Gastroesophageal sphincter (tissue), 4 donors: ENCODE results near the gene MED19. TPM values are rescaled to one million over a fixed set of nuclear protein-coding genes. Genes with fewer than 3 reads are reported as not detected.
A peak's percentile ranks its signal among the peaks of the same experiment; 100 is the strongest.

ENCODE experiments used
- ATAC-seq: fragments of 150-250 bp; one replicate; pipeline ENCODE4 v1.9.1; 2016; ENCODE audit warnings: mild to moderate bottlenecking, moderate library complexity
- H3K27ac ChIP-seq, 4 donors: fragments of 200-600 bp; sonication (generic) in 3 of 4; 1 replicate in 3 of 4; 2 replicates in 1 of 4; pipeline ENCODE4 v1.5.1; 2016 to 2019
- H3K27me3 ChIP-seq: fragments of 200-600 bp; sonication (generic); one replicate; pipeline ENCODE4 v1.5.1; 2019
- H3K36me3 ChIP-seq, 2 donors: fragments of 200-600 bp; sonication (generic); one replicate each; pipeline ENCODE4 v1.5.1; 2019; ENCODE audit warnings: control low read depth in 1 of 2
- H3K4me1 ChIP-seq, 3 donors: fragments of 200-600 bp; sonication (generic); 1 replicate in 2 of 3; 2 replicates in 1 of 3; pipeline ENCODE4 v1.5.1; 2016 to 2019; ENCODE audit warnings: control low read depth in 2 of 3
- H3K4me3 ChIP-seq, 2 donors: fragments of 200-600 bp; sonication (generic); one replicate each; pipeline ENCODE4 v1.5.1; 2019; ENCODE audit warnings: mild to moderate bottlenecking in 1 of 2, moderate library complexity in 1 of 2
- H3K9me3 ChIP-seq, 3 donors: fragments of 200-600 bp; sonication (generic); one replicate each; pipeline ENCODE4 v1.5.1; 2017 to 2019; ENCODE audit warnings: control low read depth in 2 of 3
- EP300 ChIP-seq: sonication (generic); formaldehyde crosslinking; IDR thresholded peaks from one replicate; pipeline ENCODE4 v1.6.1; 2017; ENCODE audit warnings: antibody characterized with exemption, mild to moderate bottlenecking
- POLR2A ChIP-seq, 2 donors: fragments of 450-650 bp; IDR thresholded peaks; one replicate each; pipeline ENCODE4 v1.6.1; 2017; ENCODE audit warnings: antibody characterized with exemption in 2 of 2, mild to moderate bottlenecking in 2 of 2, moderate library complexity in 1 of 2
- POLR2AphosphoS5 ChIP-seq: sonication (generic); formaldehyde crosslinking; IDR thresholded peaks from one replicate; pipeline ENCODE4 v1.6.1; 2017; ENCODE audit warnings: antibody characterized with exemption
- WGBS, 2 donors: methylation state at CpG; one replicate each; pipeline ENCODE4 v1.1.5; 2018; ENCODE audit warnings: low coverage in 1 of 2; 5-methylcytosine and 5-hydroxymethylcytosine counted together
- total RNA-seq, 4 donors: library from RNA; depleted of rRNA; stranded (reverse); fragments of >200 nt; gene quantifications; one replicate each; pipeline ENCODE4 v1.1.0, GENCODE V29; 2016
- TF ChIP-seq, protein P1 (sequence below), 4 experiments: fragments of 200-600 bp in 2 of 4; fragments of 450-650 bp in 2 of 4; sonication (generic) in 1 of 4; IDR thresholded peaks; one replicate each; pipeline ENCODE4 v1.5.1; 2017 to 2019; ENCODE audit warnings: antibody characterized with exemption in 4 of 4, mild to moderate bottlenecking in 2 of 4, moderate library complexity in 2 of 4

MED19 gene
- total RNA-seq, 4 donors from 2014 or later: 10.4 to 15.5 (median 12.5) TPM

DNA sequence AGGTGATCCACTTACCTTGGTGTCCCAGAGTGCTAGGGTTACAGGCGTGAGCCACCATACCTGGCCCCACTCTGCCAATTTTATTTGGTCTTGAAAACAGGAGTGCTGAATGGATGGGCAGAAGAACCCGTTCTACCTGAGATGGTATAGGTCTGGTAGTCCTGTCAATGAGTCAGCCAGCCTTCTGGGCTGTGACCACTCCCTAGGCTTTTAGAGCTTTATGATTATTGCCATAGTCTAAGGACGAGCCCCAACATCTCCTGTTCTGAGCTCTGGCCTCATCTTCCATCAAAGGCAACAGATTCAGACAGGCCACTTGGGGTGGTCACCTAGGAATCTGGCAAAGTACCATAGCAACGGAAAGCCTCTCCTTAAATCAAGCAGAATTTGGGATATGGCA lies 32.6 kb downstream of the MED19 start:
- ATAC-seq: no peak
- H3K36me3 ChIP-seq: peaks cover 0 to 70% of the 10 kb centered on the region in 2 donors
- no peak overlapping the region for H3K27ac ChIP-seq
- 100% methylated on average over 2 of the region's 4 CpGs; no CpG with 5 or more reads in 1 of the 2 donors for WGBS, 2 donors
- no peaks in the 10 kb centered on the region for H3K27me3 ChIP-seq
- H3K4me1 ChIP-seq: peaks cover 0 to 36% (median 0%) of the 10 kb centered on the region in 3 donors
- H3K4me3 ChIP-seq: no peak overlapping the region
- TF ChIP-seq EP300 (no peak), POLR2A (IDR thresholded peaks at IDR 0.05) (no peak), POLR2AphosphoS5 (no peak)
- TF ChIP-seq, protein P1, sequence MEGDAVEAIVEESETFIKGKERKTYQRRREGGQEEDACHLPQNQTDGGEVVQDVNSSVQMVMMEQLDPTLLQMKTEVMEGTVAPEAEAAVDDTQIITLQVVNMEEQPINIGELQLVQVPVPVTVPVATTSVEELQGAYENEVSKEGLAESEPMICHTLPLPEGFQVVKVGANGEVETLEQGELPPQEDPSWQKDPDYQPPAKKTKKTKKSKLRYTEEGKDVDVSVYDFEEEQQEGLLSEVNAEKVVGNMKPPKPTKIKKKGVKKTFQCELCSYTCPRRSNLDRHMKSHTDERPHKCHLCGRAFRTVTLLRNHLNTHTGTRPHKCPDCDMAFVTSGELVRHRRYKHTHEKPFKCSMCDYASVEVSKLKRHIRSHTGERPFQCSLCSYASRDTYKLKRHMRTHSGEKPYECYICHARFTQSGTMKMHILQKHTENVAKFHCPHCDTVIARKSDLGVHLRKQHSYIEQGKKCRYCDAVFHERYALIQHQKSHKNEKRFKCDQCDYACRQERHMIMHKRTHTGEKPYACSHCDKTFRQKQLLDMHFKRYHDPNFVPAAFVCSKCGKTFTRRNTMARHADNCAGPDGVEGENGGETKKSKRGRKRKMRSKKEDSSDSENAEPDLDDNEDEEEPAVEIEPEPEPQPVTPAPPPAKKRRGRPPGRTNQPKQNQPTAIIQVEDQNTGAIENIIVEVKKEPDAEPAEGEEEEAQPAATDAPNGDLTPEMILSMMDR (IDR thresholded peaks at IDR 0.05): no peak
- no peaks in the 10 kb centered on the region for H3K9me3 ChIP-seq

DNA sequence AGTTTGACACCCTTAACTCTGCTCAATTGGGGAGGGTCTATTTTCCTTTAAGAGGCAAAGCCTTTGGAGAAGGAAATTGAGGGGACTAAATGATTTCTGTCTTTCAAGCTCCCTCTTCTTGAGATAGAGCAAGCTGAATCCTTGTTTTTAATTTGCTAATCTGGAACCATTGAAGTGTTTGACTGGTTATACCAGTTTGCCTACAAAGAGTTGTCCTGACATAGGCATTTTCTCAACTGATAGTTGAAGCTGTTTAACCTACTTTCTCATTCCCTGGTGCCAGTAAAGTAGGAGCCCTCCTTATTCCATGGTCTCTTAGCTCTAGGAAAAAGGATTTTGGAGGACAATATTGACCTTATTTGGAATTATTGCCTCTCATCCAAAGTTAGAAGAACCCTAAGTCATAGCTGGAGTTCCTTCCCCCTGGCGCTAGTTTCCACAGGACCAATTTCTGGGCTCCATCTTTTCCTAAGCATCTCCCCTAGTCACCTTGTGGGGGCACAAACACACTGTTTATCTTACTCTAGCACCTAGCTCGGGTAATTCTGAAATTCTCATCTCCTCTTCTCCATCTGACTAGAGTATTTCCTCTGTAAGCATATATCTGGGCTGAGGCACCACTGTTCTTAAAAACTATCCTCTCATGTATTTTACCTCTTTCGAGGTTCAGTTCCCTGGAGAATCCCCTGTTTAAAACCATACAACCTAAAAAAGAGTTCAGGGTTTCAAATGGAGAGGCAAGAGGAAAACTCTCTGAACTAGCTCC lies 36.7 kb downstream of the MED19 start:
- H3K4me3 ChIP-seq: no peak overlapping the region
- TF ChIP-seq POLR2AphosphoS5: no peak
- TF ChIP-seq, protein P1 (IDR thresholded peaks at IDR 0.05): no peak
- TF ChIP-seq EP300: no peak
- TF ChIP-seq POLR2A (IDR thresholded peaks at IDR 0.05): no peak
- no peaks in the 10 kb centered on the region for H3K27me3 ChIP-seq
- peaks cover 0 to 61% of the 10 kb centered on the region in 2 donors for H3K36me3 ChIP-seq
- peaks cover 0 to 43% (median 0%) of the 10 kb centered on the region in 3 donors for H3K4me1 ChIP-seq
- no peak overlapping the region for H3K27ac ChIP-seq
- no peaks in the 10 kb centered on the region for H3K9me3 ChIP-seq
- ATAC-seq: no peak
- WGBS, 2 donors: 83 to 87% methylated on average over 3 of the region's 3 CpGs

DNA sequence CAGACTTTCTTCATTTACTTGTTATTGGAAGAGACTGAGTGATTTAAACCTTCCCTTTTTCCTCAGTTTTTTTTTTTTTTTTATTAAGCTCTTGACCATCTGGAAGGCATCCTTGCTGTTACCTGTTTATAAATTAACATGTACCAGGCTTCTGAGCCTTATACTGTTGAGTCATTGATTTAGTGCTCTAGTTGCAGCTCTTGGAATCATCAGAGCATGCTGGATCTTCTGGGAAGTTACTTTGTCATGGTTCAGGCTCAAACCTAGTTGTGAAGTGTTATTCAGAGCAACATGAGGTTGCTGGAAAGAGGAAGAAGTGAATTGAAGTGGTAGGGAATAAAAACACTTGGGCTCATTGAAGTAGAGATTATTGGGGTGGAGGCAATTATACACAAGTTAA lies 37.8 kb downstream of the MED19 start:
- Histone ChIP-seq H3K36me3 (peaks cover 0 to 61% of the 10 kb centered on the region in 2 donors), H3K9me3 (no peaks in the 10 kb centered on the region), H3K27me3 (no peaks in the 10 kb centered on the region), H3K4me1 (peaks cover 0 to 54% (median 10%) of the 10 kb centered on the region in 3 donors), H3K4me3 (no peak overlapping the region), H3K27ac (no peak overlapping the region)
- ATAC-seq: no peak
- TF ChIP-seq, protein P1 (IDR thresholded peaks at IDR 0.05): no peak
- TF ChIP-seq POLR2AphosphoS5 (no peak), EP300 (no peak), POLR2A (IDR thresholded peaks at IDR 0.05) (no peak)

DNA sequence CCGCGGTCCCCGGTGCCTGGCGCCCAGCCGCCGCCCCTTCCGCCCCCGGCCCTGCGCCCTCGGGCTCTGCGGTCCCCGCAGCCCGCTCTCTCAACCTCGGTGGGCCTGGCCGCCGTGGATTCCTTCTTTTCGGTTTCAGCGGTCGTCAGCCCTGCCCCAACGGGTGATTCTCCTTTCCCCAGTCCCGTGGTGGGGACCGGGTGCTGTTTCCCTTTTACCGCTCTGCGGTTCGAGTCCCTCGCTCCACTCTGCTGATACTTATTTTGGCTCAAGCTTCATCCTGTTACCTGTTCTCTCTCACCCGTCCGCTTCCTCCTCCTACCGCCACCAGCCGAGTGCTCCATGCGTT lies 43.6 kb downstream of the MED19 start:
- Histone ChIP-seq H3K4me1 (peaks cover 0 to 47% (median 20%) of the 10 kb centered on the region in 3 donors), H3K36me3 (peaks cover 0 to 21% of the 10 kb centered on the region in 2 donors), H3K4me3 (peak overlapping the region; percentile 74 to 95), H3K27me3 (no peaks in the 10 kb centered on the region), H3K9me3 (no peaks in the 10 kb centered on the region), H3K27ac (peak overlapping the region; percentile 92 to 95 (median 94))
- no peak for ATAC-seq
- 0% methylated on average over 12 to 14 of the region's 31 CpGs for WGBS, 2 donors
- TF ChIP-seq EP300 (no peak), POLR2AphosphoS5 (no peak), POLR2A (IDR thresholded peaks at IDR 0.05) (no peak)
- TF ChIP-seq, protein P1 (IDR thresholded peaks at IDR 0.05): no peak
